ENCODE data around the gene CASZ1.

Gene CASZ1

GRCh38 chr1:10773376-10773775 is 23.1 kb downstream of the CASZ1 start:
- no peak for DNase-seq

GRCh38 chr1:10772711-10773110 is 23.7 kb downstream of the CASZ1 start:
- DNase-seq: no peak

GRCh38 chr1:10771789-10772188 is 24.7 kb downstream of the CASZ1 start:
- DNase-seq: no peak

- DNase-seq: no peak
These were observed 27.9 kb downstream of the CASZ1 start for GRCh38 chr1:10768552-10768951.

- DNase-seq: no peak
These were observed 29.2 kb downstream of the CASZ1 start for GRCh38 chr1:10767282-10767681.

- no peak for DNase-seq
These were observed 30.5 kb downstream of the CASZ1 start for GRCh38 chr1:10765734-10766478.

GRCh38 chr1:10765304-10765703 is 31.1 kb downstream of the CASZ1 start:
- no peak for DNase-seq

GRCh38 chr1:10764296-10764798 is 32.1 kb downstream of the CASZ1 start:
- DNase-seq: no peak

- no peak for DNase-seq
These were observed 33.6 kb downstream of the CASZ1 start for GRCh38 chr1:10762875-10763274.

- no peak for DNase-seq
These were observed 34.3 kb downstream of the CASZ1 start for GRCh38 chr1:10762153-10762523.

GRCh38 chr1:10761503-10762152 is 34.8 kb downstream of the CASZ1 start:
- no peak for DNase-seq

- DNase-seq: no peak
These were observed 35.6 kb downstream of the CASZ1 start for GRCh38 chr1:10760566-10761502.

- DNase-seq: no peak
These were observed 36.8 kb downstream of the CASZ1 start for GRCh38 chr1:10759413-10760200.

- DNase-seq: no peak
These were observed 39.6 kb downstream of the CASZ1 start for GRCh38 chr1:10756842-10757241.

- peak; percentile 58 to 76 for DNase-seq
These were observed 40.4 kb downstream of the CASZ1 start for GRCh38 chr1:10755970-10756521.

GRCh38 chr1:10754568-10755329 is 41.7 kb downstream of the CASZ1 start:
- no peak for DNase-seq

GRCh38 chr1:10753299-10753698 is 43.1 kb downstream of the CASZ1 start:
- DNase-seq: no peak

GRCh38 chr1:10751561-10752085 is 44.8 kb downstream of the CASZ1 start:
- DNase-seq: no peak

GRCh38 chr1:10751160-10751559 is 45.3 kb downstream of the CASZ1 start:
- no peak for DNase-seq

GRCh38 chr1:10745886-10746455 is 50.5 kb downstream of the CASZ1 start:
- no peak for DNase-seq

GRCh38 chr1:10745383-10745782 is 51.1 kb downstream of the CASZ1 start:
- DNase-seq: no peak
